HFFc6 (cell line): ENCODE data around the gene SLC1A1. TPM values are rescaled to one million over a fixed set of nuclear protein-coding genes. Genes with fewer than 3 reads are reported as not detected.

ENCODE experiments used
- DNase-seq: peaks from one replicate; pipeline ENCODE4 v3.0.0-alpha.2; 2018
- H3K27ac Mint-ChIP-seq: 2 replicates; pipeline ENCODE4 v1.8.0; 2020; ENCODE audit warnings: mild to moderate bottlenecking, mixed read lengths
- H3K27me3 Mint-ChIP-seq: 2 replicates; pipeline ENCODE4 v1.8.0; 2021; ENCODE audit warnings: mild to moderate bottlenecking, moderate library complexity, mixed read lengths; ENCODE audit not compliant: insufficient read depth
- H3K36me3 Mint-ChIP-seq: 2 replicates; pipeline ENCODE4 v1.8.0; 2021; ENCODE audit warnings: low read depth, mixed read lengths
- H3K4me1 Mint-ChIP-seq: 2 replicates; pipeline ENCODE4 v1.8.0; 2020; ENCODE audit warnings: low read depth, mixed read lengths
- H3K4me3 Mint-ChIP-seq: 2 replicates; pipeline ENCODE4 v1.8.0; 2020; ENCODE audit warnings: mild to moderate bottlenecking, moderate library complexity, mixed read lengths
- H3K9me3 Mint-ChIP-seq: 2 replicates; pipeline ENCODE4 v1.8.0; 2020; ENCODE audit warnings: mild to moderate bottlenecking, mixed read lengths
- CTCF ChIP-seq: fragments of 200-600 bp; sonication (generic); IDR thresholded peaks from 2 replicates; pipeline ENCODE4 v1.5.0; 2021; ENCODE audit warnings: antibody characterized with exemption, mild to moderate bottlenecking
- total RNA-seq, 6 experiments: library from RNA; stranded (reverse); fragmentation: NEBNext Ultra II Directional; extraction: Animal tissue kit (Norgen Biotek cat#: 25700); gene quantifications; 2 replicates in 1 of 6; 3 replicates in 5 of 6; pipeline ENCODE4 v1.2.3, GENCODE V29; 2021

Gene SLC1A1
- total RNA-seq, 6 experiments from 2014 or later = 0.43 to 1.4 (median 0.79) TPM

- no peak overlapping the region for H3K27ac Mint-ChIP-seq
- no peak for DNase-seq
- no peaks in the 10 kb centered on the region for H3K4me1 Mint-ChIP-seq
- no peaks in the 10 kb centered on the region for H3K36me3 Mint-ChIP-seq
- peaks cover 9% of the 10 kb centered on the region; the same call in 1 of the 2 replicates for H3K27me3 Mint-ChIP-seq
- TF ChIP-seq CTCF = no peak
- H3K4me3 Mint-ChIP-seq = no peak overlapping the region
- H3K9me3 Mint-ChIP-seq = no peaks in the 10 kb centered on the region
Measured at GRCh38 chr9:4563105-4563504, 72.8 kb downstream of the SLC1A1 start.

- Mint-ChIP-seq H3K9me3 (no peaks in the 10 kb centered on the region), H3K4me1 (no peaks in the 10 kb centered on the region), H3K36me3 (no peaks in the 10 kb centered on the region), H3K27me3 (peaks cover 5% of the 10 kb centered on the region; the same call in 1 of the 2 replicates), H3K27ac (no peak overlapping the region), H3K4me3 (no peak overlapping the region)
- no peak for DNase-seq
- TF ChIP-seq CTCF = no peak
Measured at GRCh38 chr9:4566806-4567205, 76.5 kb downstream of the SLC1A1 start.

GRCh38 chr9:4567601-4568000 is 77.3 kb downstream of the SLC1A1 start:
- no peak for TF ChIP-seq CTCF
- Mint-ChIP-seq H3K4me3 (no peak overlapping the region), H3K36me3 (no peaks in the 10 kb centered on the region), H3K4me1 (no peaks in the 10 kb centered on the region), H3K27ac (no peak overlapping the region), H3K9me3 (no peaks in the 10 kb centered on the region), H3K27me3 (peaks cover 5% of the 10 kb centered on the region; the same call in 1 of the 2 replicates)
- DNase-seq = no peak

- TF ChIP-seq CTCF = no peak
- no peaks in the 10 kb centered on the region for H3K36me3 Mint-ChIP-seq
- H3K4me3 Mint-ChIP-seq = no peak overlapping the region
- no peak for DNase-seq
- H3K9me3 Mint-ChIP-seq = no peaks in the 10 kb centered on the region
- no peak overlapping the region for H3K27ac Mint-ChIP-seq
- no peaks in the 10 kb centered on the region for H3K4me1 Mint-ChIP-seq
- peaks cover 3% of the 10 kb centered on the region; the same call in 1 of the 2 replicates for H3K27me3 Mint-ChIP-seq
Measured at GRCh38 chr9:4569101-4569500, 78.8 kb downstream of the SLC1A1 start.

GRCh38 chr9:4572184-4572826 is 82.0 kb downstream of the SLC1A1 start:
- Mint-ChIP-seq H3K27ac (no peak overlapping the region), H3K9me3 (no peaks in the 10 kb centered on the region), H3K27me3 (peaks cover 4% of the 10 kb centered on the region)

More at GRCh38 chr9:4572184-4572826, 82.0 kb downstream of the SLC1A1 start:
- H3K4me3 Mint-ChIP-seq = no peak overlapping the region
- TF ChIP-seq CTCF = no peak
- no peaks in the 10 kb centered on the region for H3K36me3 Mint-ChIP-seq
- H3K4me1 Mint-ChIP-seq = no peaks in the 10 kb centered on the region
- DNase-seq = no peak
